Activated CD4-positive, alpha-beta T cell treated with anti-CD3 and anti-CD28 coated beads, Interleukin-2, amount 50 U/mL, for 48 hours (primary cell): ENCODE results near the gene IGF1R.
"Not testable (repeated sequence)": the region's sequence is repeated elsewhere in the genome, so short reads cannot be mapped to it uniquely, and the experiment has no call there.

Experiments
- DNase-seq, 2 experiments: peaks; one replicate each; pipeline ENCODE4 v3.0.0-alpha.2; 2020

The IGF1R gene

DNA sequence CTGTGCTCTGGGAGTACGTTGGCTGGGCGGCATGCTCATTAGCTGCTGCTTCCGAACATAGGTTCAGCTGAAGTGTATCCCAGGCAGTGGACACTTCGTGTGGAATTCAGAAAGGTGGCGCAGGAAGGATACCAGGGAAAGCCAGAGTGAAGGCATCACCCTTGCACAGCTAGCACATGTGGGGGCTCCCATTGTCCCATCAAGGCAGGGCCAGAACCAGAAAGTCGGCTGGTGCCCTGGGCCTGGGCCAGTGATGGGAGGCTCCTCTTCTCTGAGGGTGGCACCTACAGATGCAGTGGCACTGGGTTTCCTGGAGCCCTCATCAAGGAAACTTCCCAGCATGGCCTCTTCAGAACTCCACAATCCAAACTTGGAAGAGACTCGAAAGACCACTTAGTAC is 302.7 kb downstream of the IGF1R start:
- DNase-seq = no peak

DNA sequence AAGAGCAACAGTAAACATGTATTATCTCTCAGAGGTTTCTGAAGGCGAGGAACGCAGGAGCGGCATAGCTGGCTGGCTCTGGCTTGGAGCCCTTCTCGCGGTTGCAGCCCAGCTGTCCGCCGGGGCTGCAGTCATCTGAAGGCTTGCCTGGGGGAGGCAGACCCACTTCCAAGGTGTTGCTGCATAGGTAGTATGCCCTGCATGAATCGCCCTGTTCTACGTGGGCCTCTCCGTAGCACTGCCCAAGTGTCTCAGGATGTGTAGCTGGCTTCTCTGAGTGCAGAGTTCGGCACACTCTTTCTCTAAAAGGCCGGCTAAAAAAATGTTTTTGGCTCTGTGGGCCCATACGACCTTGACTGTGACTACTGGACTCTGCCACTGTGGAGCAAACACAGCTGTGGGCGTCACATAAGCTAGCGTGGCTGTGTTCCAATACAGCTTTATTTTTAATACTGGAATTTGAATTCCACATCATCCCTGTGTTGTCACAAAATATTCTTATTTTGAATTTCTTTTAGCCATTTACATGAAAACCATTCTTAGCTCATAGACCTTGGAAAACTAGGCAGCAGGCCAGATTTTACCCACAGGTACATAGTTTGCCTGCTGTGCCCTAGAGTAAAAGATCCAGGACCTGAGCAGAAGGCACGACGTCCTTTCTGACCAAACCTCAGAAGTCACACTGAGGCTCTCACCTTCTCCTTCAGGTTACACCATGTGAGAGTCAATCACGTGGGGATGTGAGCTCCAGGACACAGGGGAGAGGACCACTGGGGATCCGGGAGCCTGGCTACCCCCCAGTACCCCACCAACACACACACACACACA is 303.4 kb downstream of the IGF1R start:
- DNase-seq = no peak

DNA sequence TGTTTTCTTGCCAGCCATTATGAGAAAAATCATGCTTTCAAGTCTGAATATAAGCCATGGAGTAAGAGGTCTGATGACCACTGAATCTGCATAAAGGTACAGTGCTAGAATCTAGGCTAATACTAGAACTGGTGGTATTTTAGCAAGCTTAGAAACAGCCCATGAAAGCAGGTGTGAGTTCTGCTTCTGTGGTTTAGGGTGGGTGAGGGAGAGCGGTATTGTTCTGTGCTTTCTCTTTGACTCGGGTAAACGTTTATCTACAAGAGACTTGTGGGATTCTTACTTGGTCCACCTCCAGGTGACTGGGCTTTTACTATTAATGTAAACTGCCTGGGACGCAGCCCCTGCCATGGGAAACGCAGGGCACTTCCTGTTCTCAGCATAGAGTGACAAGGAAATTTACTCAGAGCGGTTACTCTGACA is 304.1 kb downstream of the IGF1R start:
- peak; percentile 3 to 19 for DNase-seq

DNA sequence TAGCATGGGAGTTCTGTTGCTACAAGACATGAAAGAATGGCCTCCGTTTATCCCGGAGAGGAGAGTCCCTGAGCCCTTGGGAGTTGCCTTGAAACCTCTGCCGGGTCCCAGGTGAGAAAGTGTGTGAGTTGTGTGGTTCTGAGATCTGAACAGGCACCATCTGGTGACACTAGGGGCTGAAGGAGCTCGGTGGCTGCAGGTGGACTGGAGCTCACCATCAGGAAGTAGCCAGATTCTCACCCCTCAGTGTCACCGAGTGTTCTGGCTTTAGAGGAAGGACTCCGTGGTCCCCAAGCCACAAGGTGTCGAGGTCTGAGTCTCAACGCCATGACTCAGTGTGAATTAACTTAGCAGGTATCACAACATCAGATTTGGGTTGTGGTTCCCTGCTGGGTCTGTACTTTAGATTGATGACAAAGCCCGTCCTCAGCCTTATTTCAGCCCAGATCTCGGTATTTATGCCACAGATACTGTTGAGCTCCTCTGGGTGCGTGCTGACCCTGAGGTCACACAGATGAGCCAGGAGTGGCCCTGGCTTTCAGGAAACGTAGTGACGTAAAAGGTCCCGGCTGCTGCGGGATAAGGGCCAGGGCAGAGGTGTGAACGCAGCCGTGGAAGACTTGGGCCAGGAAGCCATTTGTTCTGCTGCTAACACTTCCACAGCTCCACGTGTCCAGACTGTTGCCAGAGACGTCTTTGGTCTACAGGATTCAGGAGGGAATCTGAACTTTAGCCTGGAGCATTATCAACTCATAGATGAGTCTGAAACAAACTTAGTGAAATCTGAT is 304.9 kb downstream of the IGF1R start:
- peak; percentile 15 to 31 for DNase-seq

DNA sequence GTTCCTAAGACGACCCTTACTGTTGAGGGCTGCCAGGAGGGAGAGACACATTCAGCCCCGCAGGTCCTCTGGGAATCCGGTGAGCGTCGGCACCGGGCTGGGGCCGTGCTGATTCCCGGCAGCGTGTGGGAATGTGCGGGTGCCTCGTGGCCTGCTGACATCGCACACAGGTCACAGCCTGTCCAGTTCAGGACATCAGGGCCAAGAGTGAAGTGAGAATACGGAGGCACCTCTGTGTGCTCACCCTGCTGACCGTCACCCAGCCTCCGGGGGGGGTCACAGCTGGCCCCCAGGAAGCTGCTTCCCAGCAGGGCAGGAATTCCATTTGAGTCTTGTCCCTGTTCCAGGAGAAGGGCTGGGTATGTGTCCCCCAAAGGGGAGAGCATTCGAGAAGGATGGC is 305.6 kb downstream of the IGF1R start:
- no peak for DNase-seq

DNA sequence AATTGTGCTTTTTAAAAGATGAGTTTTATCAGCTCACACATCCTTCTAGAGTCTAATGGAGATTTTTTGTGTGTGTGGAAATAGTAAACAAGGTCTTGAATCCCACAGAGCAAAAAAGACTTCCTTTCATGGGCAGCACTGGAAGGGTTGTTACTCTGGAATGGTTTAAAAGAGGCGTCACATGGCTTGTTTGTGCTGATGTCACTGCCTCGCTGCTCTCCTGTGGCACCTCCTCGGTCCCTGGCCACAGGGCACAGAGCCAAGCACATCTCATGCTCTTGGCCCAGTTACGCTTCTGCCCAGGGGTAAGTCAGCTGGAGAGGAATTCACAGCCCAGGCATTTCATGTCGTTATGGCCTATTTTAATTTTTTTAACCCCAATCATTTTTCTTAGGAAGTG is 306.1 kb downstream of the IGF1R start:
- DNase-seq = no peak

DNA sequence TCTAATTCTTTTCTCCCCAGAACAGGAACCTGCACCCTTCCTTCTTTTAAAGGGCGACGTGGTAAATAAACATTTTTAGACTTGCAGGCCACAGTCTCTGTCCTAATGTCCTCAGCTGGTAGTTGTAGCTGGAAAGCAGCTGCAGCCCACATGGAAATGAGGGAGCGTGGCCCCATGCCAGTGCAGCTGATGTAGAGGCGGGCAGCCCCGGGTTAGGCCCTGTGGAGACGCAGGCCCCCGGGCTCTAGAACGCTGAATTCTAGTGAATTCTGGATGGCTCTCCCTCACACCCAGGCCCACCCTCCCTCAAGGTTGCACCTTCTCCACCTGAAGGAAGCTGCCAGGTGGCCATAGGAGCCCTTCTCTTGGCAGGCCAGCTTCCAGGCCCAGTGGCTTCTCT is 307.0 kb downstream of the IGF1R start:
- DNase-seq = no peak

DNA sequence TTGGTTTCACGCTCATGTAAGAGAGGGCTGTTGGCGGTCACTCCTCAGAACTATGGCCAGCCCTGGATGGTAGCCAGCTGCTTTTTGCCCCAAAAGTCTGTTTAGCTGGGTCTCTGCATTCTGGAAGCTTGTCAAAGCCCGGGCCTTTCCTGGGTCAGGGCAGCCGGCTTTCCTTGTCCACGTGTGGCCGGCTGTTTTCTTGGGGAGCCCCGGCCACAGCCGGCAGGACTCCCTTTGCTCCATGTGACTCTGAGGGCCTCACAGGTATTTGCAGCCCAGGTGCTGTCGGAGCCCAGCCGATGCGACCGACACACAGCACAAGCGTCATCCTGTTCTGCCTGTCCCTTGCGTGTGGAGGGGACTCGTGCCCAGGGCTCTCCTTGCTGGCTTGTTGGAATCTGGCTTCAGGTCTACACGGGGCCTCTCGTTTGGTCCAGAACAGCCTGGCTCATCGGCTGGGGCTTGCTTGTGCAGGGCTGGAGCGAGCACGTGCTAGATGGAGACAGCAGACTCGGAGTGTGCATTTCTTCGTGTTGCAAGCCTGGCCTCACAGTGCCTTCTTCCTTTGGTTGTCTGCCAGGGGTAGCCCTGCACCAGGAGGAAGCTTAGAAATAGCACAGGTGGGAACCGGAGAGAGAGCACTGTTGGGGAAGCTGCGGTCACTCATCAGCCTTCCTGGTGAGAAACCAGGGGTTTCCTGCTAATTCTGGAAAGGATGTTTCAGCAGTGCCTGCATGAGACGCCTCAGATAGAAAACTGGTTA is 307.8 kb downstream of the IGF1R start:
- DNase-seq = no peak

DNA sequence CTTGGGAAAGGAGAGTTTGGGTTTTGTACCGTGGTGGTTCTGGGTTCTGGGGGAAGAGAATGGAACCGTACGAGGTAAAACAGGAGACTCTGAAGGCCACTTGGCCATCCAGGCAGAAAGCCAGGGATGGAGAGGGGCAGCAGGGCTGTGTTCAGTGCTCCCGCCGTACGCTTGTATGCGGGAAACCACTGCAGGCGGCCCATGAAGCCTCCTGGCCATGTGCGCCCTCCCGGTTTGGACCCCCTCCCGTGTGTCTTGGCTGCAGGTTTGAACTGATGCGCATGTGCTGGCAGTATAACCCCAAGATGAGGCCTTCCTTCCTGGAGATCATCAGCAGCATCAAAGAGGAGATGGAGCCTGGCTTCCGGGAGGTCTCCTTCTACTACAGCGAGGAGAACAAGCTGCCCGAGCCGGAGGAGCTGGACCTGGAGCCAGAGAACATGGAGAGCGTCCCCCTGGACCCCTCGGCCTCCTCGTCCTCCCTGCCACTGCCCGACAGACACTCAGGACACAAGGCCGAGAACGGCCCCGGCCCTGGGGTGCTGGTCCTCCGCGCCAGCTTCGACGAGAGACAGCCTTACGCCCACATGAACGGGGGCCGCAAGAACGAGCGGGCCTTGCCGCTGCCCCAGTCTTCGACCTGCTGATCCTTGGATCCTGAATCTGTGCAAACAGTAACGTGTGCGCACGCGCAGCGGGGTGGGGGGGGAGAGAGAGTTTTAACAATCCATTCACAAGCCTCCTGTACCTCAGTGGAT is 308.6 kb downstream of the IGF1R start:
- DNase-seq = no peak

DNA sequence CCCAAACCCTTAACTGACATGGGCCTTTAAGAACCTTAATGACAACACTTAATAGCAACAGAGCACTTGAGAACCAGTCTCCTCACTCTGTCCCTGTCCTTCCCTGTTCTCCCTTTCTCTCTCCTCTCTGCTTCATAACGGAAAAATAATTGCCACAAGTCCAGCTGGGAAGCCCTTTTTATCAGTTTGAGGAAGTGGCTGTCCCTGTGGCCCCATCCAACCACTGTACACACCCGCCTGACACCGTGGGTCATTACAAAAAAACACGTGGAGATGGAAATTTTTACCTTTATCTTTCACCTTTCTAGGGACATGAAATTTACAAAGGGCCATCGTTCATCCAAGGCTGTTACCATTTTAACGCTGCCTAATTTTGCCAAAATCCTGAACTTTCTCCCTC is 309.3 kb downstream of the IGF1R start:
- DNase-seq = no peak

DNA sequence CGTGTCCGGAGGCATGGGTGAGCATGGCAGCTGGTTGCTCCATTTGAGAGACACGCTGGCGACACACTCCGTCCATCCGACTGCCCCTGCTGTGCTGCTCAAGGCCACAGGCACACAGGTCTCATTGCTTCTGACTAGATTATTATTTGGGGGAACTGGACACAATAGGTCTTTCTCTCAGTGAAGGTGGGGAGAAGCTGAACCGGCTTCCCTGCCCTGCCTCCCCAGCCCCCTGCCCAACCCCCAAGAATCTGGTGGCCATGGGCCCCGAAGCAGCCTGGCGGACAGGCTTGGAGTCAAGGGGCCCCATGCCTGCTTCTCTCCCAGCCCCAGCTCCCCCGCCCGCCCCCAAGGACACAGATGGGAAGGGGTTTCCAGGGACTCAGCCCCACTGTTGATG is 309.7 kb downstream of the IGF1R start:
- no peak for DNase-seq

DNA sequence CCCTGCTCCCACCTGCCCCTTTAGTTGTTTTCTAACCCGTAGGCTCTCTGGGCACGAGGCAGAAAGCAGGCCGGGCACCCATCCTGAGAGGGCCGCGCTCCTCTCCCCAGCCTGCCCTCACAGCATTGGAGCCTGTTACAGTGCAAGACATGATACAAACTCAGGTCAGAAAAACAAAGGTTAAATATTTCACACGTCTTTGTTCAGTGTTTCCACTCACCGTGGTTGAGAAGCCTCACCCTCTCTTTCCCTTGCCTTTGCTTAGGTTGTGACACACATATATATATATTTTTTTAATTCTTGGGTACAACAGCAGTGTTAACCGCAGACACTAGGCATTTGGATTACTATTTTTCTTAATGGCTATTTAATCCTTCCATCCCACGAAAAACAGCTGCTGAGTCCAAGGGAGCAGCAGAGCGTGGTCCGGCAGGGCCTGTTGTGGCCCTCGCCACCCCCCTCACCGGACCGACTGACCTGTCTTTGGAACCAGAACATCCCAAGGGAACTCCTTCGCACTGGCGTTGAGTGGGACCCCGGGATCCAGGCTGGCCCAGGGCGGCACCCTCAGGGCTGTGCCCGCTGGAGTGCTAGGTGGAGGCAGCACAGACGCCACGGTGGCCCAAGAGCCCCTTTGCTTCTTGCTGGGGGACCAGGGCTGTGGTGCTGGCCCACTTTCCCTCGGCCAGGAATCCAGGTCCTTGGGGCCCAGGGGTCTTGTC is 310.7 kb downstream of the IGF1R start:
- no peak for DNase-seq

DNA sequence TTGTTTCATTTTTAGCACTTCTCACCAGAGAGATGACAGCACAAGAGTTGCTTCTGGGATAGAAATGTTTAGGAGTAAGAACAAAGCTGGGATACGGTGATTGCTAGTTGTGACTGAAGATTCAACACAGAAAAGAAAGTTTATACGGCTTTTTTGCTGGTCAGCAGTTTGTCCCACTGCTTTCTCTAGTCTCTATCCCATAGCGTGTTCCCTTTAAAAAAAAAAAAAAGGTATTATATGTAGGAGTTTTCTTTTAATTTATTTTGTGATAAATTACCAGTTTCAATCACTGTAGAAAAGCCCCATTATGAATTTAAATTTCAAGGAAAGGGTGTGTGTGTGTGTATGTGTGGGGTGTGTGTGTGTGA is 311.3 kb downstream of the IGF1R start:
- no peak for DNase-seq

DNA sequence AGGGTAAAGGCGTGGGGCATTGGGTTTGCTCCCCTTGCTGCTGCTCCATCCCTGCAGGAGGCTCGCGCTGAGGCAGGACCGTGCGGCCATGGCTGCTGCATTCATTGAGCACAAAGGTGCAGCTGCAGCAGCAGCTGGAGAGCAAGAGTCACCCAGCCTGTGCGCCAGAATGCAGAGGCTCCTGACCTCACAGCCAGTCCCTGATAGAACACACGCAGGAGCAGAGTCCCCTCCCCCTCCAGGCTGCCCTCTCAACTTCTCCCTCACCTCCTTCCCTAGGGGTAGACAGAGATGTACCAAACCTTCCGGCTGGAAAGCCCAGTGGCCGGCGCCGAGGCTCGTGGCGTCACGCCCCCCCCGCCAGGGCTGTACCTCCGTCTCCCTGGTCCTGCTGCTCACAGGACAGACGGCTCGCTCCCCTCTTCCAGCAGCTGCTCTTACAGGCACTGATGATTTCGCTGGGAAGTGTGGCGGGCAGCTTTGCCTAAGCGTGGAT is 312.3 kb downstream of the IGF1R start:
- DNase-seq = no peak

DNA sequence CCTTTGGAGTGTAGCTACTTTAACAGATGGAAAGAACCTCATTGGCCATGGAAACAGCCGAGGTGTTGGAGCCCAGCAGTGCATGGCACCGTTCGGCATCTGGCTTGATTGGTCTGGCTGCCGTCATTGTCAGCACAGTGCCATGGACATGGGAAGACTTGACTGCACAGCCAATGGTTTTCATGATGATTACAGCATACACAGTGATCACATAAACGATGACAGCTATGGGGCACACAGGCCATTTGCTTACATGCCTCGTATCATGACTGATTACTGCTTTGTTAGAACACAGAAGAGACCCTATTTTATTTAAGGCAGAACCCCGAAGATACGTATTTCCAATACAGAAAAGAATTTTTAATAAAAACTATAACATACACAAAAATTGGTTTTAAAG is 315.1 kb downstream of the IGF1R start:
- no peak for DNase-seq

DNA sequence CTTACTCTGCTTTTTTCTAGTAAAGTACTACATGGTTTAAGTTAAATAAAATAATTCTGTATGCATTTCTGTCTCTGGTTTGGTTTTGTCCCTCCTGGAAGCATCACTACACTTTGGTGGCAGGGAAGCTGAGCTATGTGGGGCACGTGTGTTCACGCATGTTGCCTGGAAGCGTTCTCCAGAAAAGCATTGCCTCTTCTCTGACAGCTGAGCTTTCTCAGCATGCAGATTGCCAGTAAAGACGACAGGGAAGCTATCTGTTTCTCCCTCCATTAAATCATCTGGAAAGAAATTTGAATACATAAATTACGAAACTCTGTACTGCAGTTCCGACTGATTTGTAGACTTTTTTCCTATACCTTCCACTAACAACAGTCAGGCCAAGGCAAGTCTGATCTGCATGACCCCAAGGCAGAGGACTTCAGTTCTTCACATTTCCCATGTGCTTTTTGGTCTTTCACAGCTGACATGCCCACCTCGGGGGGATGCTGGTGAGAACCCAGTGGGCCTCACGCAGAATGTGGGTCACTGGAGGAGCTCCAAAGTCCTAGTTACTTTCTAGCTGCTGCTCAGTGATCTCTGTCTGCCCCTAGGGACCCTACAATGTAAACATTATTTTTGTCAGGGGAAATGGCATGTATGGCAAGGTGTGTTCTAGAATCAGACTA is 316.3 kb downstream of the IGF1R start:
- no peak for DNase-seq

DNA sequence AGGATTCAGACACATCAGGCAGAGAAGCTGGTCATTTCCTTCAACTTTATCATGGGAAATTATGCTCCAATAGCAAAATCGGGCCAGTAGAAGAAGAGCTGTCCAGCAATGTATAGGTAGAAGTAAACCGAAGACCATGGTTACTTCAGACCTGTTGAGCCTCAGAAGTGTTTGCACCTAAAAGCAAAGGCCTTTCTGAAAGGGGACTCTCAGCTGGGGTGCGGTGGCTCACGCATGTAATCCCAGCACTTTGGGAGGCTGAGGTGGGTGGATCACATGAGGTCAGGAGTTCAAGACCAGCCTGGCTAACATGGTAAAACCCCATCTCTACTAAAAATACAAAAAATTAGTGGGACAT is 316.8 kb downstream of the IGF1R start:
- DNase-seq = not testable (repeated sequence)

DNA sequence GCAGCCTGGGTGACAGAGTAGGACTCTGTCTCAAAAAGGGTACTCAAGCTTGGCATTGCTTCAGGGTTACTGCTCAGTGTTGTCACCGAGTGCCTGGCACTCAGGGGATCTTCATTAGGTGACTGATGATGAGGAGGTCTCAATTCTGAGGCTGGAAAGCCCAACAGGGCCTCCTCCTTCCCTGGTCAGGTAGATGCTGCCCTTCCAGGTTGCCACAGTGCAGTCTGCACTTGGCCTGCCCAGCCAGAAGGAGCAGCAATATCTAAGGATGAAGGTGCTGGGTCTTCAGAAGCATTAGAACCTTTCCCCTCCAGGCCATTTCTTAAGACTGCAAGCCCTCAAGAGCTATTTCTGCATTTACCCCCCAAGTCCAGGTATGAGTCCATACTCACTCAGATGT is 317.3 kb downstream of the IGF1R start:
- DNase-seq = no peak

DNA sequence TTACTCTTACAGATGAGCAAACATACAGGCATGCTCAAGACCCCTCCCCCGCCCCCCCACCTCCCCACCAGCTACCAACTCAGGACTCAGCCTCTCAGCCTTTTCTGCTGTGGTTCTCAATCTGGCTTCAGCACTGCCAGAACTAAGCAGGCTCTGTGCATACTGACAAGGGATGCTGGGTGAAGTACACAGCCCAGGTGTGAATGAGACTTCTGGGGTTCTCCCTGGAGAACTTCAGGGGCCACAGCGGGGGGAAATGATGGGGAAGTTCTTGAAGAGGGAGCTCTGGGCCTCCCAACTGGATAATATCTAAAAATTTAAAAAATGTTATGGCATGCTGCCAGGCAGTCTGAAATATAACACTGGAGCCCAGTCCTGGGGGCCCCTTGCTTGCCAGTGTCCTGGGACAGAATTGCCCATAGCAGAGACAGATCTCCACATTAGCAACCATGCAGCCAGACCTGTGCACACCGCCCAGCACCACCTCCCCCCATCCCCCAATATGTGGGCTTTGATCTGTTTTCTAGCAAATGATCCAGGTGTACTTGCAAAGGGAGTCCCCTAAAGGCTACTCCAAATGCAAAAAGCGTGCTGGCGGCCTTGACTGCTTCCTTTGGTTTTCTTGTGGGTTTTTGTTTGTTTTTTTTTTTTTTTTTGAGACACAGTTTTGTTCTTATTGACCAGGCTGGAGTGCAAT is 317.9 kb downstream of the IGF1R start:
- DNase-seq = no peak

DNA sequence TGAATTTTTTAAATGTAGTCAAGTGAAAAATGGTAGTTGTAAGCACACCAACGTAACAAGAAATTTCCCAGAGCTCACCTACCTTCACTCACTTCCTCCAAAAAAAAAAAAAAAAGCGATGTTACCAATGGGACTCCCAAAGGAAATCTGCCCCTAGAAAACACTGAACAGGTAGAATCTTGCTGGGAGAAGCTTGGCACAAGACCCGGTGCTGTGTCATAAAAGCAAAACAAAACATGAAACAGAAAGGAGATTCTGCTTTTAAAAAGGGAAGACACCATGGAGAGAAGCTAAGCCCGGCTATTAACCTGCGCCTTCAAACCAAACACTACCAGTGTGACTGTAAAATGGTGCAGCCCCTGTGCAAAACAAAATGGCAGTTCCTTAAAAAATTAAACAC is 318.8 kb downstream of the IGF1R start:
- no peak for DNase-seq

DNA sequence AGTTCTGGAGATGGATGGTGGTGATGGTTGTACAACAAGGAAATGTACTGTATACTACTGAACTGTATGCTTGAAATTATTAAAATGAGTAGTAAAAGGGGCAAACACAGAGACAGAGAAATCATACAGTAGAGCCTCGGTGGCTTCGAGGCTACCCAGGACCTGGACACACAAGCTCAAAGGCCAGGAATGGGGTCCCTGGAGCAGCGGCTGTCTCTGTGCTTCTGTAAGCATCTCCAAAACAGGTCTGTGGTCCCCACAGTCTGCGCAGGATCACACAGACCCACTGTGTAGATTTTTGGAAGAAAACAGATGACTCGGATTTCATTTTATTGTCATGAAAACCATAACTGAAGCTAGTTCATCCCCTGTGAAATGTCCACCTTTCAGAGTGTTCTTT is 319.6 kb downstream of the IGF1R start:
- no peak for DNase-seq
